GM12872 (cell line): ENCODE measurements around the gene VSX1.

Source experiments
- CTCF ChIP-seq: IDR thresholded peaks from 3 replicates; pipeline ENCODE4 v1.5.1; 2011; ENCODE audit warnings: low read depth, mild to moderate bottlenecking, low read length, moderate library complexity; ENCODE audit not compliant: insufficient read depth

VSX1 gene

DNA sequence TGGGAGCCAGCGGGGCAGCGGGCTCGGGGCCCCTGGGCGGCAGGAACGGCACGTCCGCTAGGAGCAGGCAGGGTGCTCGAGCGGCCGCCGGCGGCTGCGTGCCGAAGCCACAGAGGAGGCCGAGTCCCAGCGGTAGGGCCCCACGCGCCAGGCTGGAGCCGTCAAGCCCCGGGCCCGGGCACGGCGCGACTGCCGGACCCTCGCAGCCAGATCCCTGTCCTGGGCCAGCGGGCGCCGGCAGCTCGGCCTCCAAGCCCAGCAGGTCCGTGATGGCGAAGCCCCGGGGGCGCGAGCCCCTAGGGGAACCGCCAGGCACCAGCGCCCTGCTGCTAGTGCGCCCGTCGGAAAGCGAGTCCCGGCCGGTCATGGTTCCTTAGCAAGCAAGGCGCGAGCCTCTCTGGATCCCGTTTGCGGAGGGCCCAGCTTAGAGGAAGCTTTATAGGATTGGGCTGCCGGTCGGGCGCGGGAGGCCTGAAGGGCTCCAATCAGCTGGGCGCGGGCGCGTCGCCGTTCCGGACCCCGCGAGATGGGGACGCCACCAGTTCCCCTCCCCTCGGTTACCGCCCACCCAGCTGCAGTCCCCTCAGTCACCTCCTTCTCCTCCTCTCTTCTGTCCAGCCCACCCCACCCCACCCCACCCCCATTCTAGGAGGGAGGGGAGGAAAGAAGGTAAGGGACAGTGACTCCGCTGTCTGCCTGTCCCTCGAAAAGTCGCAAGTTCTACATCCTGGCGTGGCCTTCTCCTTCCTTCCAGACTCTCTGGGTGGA lies at the start of gene VSX1:
VSX1 (minus strand) TSS at position 412 of the 768 bp plus-strand sequence; CDS start at position 367, 45 bp downstream.
- no peak for TF ChIP-seq CTCF

DNA sequence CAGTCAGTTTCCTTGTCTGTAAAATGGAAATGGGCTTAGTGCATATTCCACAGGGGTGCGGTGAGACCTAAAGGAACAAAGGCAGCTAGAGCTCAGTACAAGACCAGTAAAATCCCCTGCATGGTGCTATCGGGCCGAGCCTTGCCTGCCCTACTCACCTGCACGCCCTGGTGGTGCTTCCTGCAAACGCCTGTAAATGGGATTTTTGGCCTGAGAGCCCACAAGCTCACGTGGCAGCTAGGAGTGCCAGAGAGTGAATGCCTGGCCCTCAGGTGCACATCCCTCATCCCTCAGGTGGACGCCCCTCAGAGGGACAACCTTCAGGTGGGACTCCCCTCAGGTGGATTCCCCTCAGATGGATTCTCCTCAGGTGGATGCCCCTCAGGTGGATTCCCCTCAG lies 48.0 kb upstream of the VSX1 start:
- TF ChIP-seq CTCF = no peak

DNA sequence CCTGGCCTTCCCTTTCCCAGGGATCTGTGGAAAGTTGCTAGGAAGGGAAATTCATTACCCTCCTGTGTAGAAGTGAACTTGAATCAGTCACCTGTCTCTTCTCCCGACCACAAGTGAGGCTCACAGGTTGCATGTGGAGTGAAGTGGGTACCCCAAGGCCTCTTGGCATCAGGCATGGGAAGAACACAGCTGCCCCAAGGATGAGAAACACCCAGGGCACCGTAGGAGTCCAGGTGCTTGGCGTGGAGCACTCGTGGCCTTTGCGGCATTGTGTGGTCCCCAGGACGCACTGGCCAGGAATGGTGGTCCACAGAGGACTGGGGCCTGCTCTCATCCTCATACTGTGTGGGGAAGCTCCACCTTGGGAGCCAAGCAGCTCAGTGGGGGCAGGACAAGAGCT lies 47.5 kb upstream of the VSX1 start:
- TF ChIP-seq CTCF = no peak

- no peak for TF ChIP-seq CTCF
Measured at GRCh38 chr20:25128649-25129048, 46.7 kb upstream of the VSX1 start.

GRCh38 chr20:25127761-25128537 lies 46.0 kb upstream of the VSX1 start:
- TF ChIP-seq CTCF = no peak

DNA sequence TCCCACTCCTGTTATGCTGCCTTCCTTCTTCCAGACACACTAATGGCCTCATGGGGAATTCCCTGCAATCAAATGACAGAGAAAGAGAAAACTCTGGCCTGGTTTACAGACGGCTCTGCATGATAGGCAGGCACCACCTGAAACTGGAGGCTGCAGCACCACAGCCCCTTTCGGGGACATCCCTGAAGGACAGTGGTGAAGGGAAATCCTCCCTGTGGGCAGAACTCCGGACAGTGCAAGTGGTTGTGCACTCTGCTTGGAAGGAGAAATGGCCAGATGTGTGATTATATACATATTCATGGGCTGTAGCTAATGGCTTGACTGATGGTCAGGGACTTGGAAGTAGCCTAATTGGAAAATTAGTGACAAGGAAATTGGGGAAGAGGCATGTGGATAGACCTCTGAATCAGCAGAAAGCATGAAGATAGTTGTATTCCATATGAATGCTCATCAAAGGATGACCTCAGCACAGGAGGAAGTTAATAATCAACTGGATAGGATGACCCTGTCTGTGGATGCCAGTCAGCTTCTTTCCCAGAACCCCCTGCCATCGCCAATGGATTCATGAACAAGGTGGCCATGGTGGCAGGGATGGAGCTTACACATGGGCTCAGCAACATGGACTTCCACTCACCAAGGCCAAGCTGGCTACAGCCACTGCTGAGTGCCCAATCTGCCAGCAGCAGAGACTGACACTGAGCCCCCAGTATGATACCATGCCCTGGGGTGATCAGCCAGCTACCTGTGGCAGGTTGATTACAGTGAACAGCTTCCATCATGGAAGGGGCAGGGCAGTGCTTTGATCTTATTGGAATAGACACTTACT lies 44.5 kb upstream of the VSX1 start:
- TF ChIP-seq CTCF = no peak

- no peak for TF ChIP-seq CTCF
Measured at GRCh38 chr20:25125636-25126035, 43.7 kb upstream of the VSX1 start.
